Omental fat pad (tissue), 4 donors: Measurements from ENCODE around the gene KRI1. TPM values are rescaled to one million over a fixed set of nuclear protein-coding genes. Genes with fewer than 3 reads are reported as not detected.

Experiments
- ATAC-seq: fragments of 150-250 bp; one replicate; pipeline ENCODE4 v1.9.1; 2016; ENCODE audit warnings: mild to moderate bottlenecking, moderate library complexity; ENCODE audit not compliant: low FRiP score
- DNase-seq: peaks from one replicate; pipeline ENCODE4 v3.0.0-alpha.2; 2019; ENCODE audit warnings: low spot score
- CTCF ChIP-seq, 3 donors: fragments of 450-650 bp; IDR thresholded peaks; one replicate each; pipeline ENCODE4 v1.5.1; 2016 to 2017; ENCODE audit warnings: antibody characterized with exemption in 3 of 3, mild to moderate bottlenecking in 3 of 3, moderate library complexity in 2 of 3
- total RNA-seq, 4 donors: library from RNA; depleted of rRNA; stranded (reverse); fragments of >200 nt; gene quantifications; one replicate each; pipeline ENCODE4 v1.1.0, GENCODE V29; 2016

Gene KRI1
- total RNA-seq, 4 donors from 2014 or later, result 9.1 to 36.3 (median 16.3) TPM

- no peak for TF ChIP-seq CTCF (IDR thresholded peaks at IDR 0.05)
- DNase-seq (no peak), ATAC-seq (no peak)
These were observed 16.1 kb downstream of the KRI1 start for GRCh38 chr19:10549733-10550132.

GRCh38 chr19:10548746-10549276, 17.0 kb downstream of the KRI1 start:
- DNase-seq (no peak), ATAC-seq (no peak)
- no peak for TF ChIP-seq CTCF (IDR thresholded peaks at IDR 0.05)

- TF ChIP-seq CTCF (IDR thresholded peaks at IDR 0.05), result no peak
- no peak for ATAC-seq
These were observed 19.0 kb downstream of the KRI1 start for GRCh38 chr19:10546817-10547216.

GRCh38 chr19:10544753-10545251, 21.0 kb downstream of the KRI1 start:
- DNase-seq, result no peak
- TF ChIP-seq CTCF (IDR thresholded peaks at IDR 0.05), result no peak
- ATAC-seq, result no peak

More at GRCh38 chr19:10546817-10547216, 19.0 kb downstream of the KRI1 start:
- no peak for DNase-seq

GRCh38 chr19:10544242-10544752, 21.5 kb downstream of the KRI1 start:
- no peak for TF ChIP-seq CTCF (IDR thresholded peaks at IDR 0.05)
- ATAC-seq (peak; percentile 35), DNase-seq (no peak)

- peak; percentile 57 for DNase-seq
- no peak for TF ChIP-seq CTCF (IDR thresholded peaks at IDR 0.05)
- peak; percentile 79 for ATAC-seq
These were observed 22.2 kb downstream of the KRI1 start, which contains the start of gene ATG4D for GRCh38 chr19:10543420-10544241. Gene ATG4D (plus strand): TSS chr19:10543904. CDS start chr19:10544091, 187 bp downstream.
